Activated CD4-positive, alpha-beta T cell treated with anti-CD3 and anti-CD28 coated beads, Interleukin-2, amount 10 ng/mL, durations not matched to agents 7 days and 5 days (primary cell): ENCODE measurements around the gene MCM3. TPM values are rescaled to one million over a fixed set of nuclear protein-coding genes. Genes with fewer than 3 reads are reported as not detected.

Experiments used
- CTCF ChIA-PET: fragments of 350-600 bp; sonication (Branson Sonifier 250); formaldehyde crosslinking; loops from one replicate; lab custom pipeline; 2021; ENCODE audit warnings: antibody characterized with exemption; lab: Charles Lee
- POLR2A ChIA-PET: fragments of 350-600 bp; sonication (Branson Sonifier 250); formaldehyde crosslinking; loops from one replicate; lab custom pipeline; 2021; ENCODE audit warnings: antibody characterized with exemption; lab: Charles Lee
- DNase-seq: peaks from one replicate; pipeline ENCODE4 v3.0.0-alpha.2; 2020
- H3K27ac Mint-ChIP-seq: one replicate; pipeline ENCODE4 v1.8.0; 2021; ENCODE audit warnings: mild to moderate bottlenecking, moderate library complexity, mixed read lengths
- H3K27me3 Mint-ChIP-seq: one replicate; pipeline ENCODE4 v1.8.0; 2021; ENCODE audit warnings: mixed read lengths
- H3K36me3 Mint-ChIP-seq: one replicate; pipeline ENCODE4 v1.8.0; 2021; ENCODE audit warnings: low read depth, mixed read lengths
- H3K4me1 Mint-ChIP-seq: one replicate; pipeline ENCODE4 v1.8.0; 2021; ENCODE audit warnings: mixed read lengths
- H3K4me3 Mint-ChIP-seq: one replicate; pipeline ENCODE4 v1.8.0; 2021; ENCODE audit warnings: mild to moderate bottlenecking, moderate library complexity, mixed read lengths
- H3K9me3 Mint-ChIP-seq: one replicate; pipeline ENCODE4 v1.8.0; 2021; ENCODE audit warnings: mixed read lengths
- total RNA-seq, 2 experiments: library from RNA; stranded (reverse); gene quantifications; one replicate each; pipeline ENCODE4 v1.2.3, GENCODE V29; 2021

The MCM3 gene
- 100 to 1,000 TPM; 189 to 190 TPM for total RNA-seq

- Mint-ChIP-seq H3K27ac (no peak within 1 kb of the TSS), H3K27me3 (no peaks in the 10 kb centered on the region), H3K36me3 (peaks cover 37% of the 10 kb centered on the region), H3K4me1 (peaks cover 56% of the 10 kb centered on the region), H3K4me3 (no peak within 1 kb of the TSS), H3K9me3 (no peaks in the 10 kb centered on the region)
- ChIA-PET CTCF (interaction anchor here (0.8 to 3.7 kb wide), 15 partner anchors 9 to 131 kb away, joined by 3 to 24 read pairs (median 5); partner anchors contain the start of gene PAQR8), POLR2A (interaction anchor here (0.7 to 0.9 kb wide), 5 partner anchors 20 to 135 kb away, joined by 3 to 5 read pairs (median 4); partner anchors contain the start of genes EFHC1 and PAQR8)
- peak; percentile 99 for DNase-seq
Observed at GRCh38 chr6:52284460-52285176, at the start of gene MCM3. Gene MCM3 (minus strand): TSS chr6:52284742. CDS start chr6:52284674, 68 bp downstream.

- Mint-ChIP-seq H3K9me3 (peaks cover 2% of the 10 kb centered on the region), H3K36me3 (no peaks in the 10 kb centered on the region), H3K27me3 (no peaks in the 10 kb centered on the region), H3K4me3 (peak overlapping the region; percentile 1), H3K4me1 (peaks cover 49% of the 10 kb centered on the region), H3K27ac (peak overlapping the region; percentile 78)
- peak; percentile 16 for DNase-seq
- POLR2A ChIA-PET = no interaction called here
- CTCF ChIA-PET = interaction anchor here (0.8 to 2.0 kb wide), 3 partner anchors 12 to 56 kb away, joined by 3 to 6 read pairs (median 4); no protein-coding TSS in a partner anchor
Observed at GRCh38 chr6:52333840-52334200, 49.3 kb upstream of the MCM3 start.

GRCh38 chr6:52331793-52332457 is 47.4 kb upstream of the MCM3 start:
- H3K9me3 Mint-ChIP-seq = peaks cover 2% of the 10 kb centered on the region
- peaks cover 36% of the 10 kb centered on the region for H3K4me1 Mint-ChIP-seq
- H3K27me3 Mint-ChIP-seq = no peaks in the 10 kb centered on the region
- H3K36me3 Mint-ChIP-seq = no peaks in the 10 kb centered on the region
- ChIA-PET CTCF (no interaction called here), POLR2A (no interaction called here)
- H3K4me3 Mint-ChIP-seq = no peak overlapping the region
- no peak for DNase-seq
- H3K27ac Mint-ChIP-seq = no peak overlapping the region

- CTCF ChIA-PET = interaction anchor here (1.1 kb wide), 1 partner anchor 22 kb away, joined by 3 read pairs; no protein-coding TSS in a partner anchor
- DNase-seq = no peak
- H3K4me3 Mint-ChIP-seq = no peak overlapping the region
- H3K27me3 Mint-ChIP-seq = peaks cover 4% of the 10 kb centered on the region
- POLR2A ChIA-PET = no interaction called here
- H3K36me3 Mint-ChIP-seq = no peaks in the 10 kb centered on the region
- peaks cover 26% of the 10 kb centered on the region for H3K4me1 Mint-ChIP-seq
- H3K27ac Mint-ChIP-seq = no peak overlapping the region
- H3K9me3 Mint-ChIP-seq = peaks cover 2% of the 10 kb centered on the region
Observed at GRCh38 chr6:52330470-52330869, 45.9 kb upstream of the MCM3 start.

- Mint-ChIP-seq H3K4me1 (peaks cover 14% of the 10 kb centered on the region), H3K27me3 (peaks cover 4% of the 10 kb centered on the region), H3K27ac (no peak overlapping the region), H3K4me3 (no peak overlapping the region), H3K9me3 (peaks cover 2% of the 10 kb centered on the region), H3K36me3 (no peaks in the 10 kb centered on the region)
- ChIA-PET POLR2A (no interaction called here), CTCF (interaction anchor here (0.6 to 2.4 kb wide), 5 partner anchors 9 to 114 kb away, joined by 3 to 7 read pairs (median 4); no protein-coding TSS in a partner anchor)
- DNase-seq = no peak
Observed at GRCh38 chr6:52328729-52329128, 44.2 kb upstream of the MCM3 start.

DNA sequence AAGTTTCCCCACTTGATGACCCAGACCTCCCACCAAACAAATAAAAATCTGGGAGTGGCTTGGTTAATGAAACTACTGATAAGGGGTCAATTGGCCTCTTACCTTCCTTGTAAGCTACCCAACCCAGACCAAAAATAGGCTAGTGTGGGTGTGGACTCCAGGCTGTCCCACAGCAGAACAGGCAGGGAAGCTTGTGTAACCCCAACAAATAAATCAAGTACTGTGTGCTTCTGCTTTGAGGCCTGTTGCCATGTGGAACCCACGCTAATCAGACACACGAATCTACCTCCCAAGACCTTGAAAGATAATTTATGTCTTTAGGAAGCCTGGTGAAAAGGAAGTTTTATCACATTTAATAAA is 43.7 kb upstream of the MCM3 start:
- Mint-ChIP-seq H3K9me3 (peaks cover 2% of the 10 kb centered on the region), H3K27ac (no peak overlapping the region), H3K36me3 (no peaks in the 10 kb centered on the region), H3K4me3 (no peak overlapping the region), H3K27me3 (peaks cover 4% of the 10 kb centered on the region), H3K4me1 (peaks cover 10% of the 10 kb centered on the region)
- ChIA-PET POLR2A (no interaction called here), CTCF (interaction anchor here (0.6 to 2.4 kb wide), 4 partner anchors 9 to 113 kb away, joined by 3 to 7 read pairs (median 4); no protein-coding TSS in a partner anchor)
- no peak for DNase-seq

GRCh38 chr6:52326540-52327364 is 42.2 kb upstream of the MCM3 start:
- H3K9me3 Mint-ChIP-seq = no peaks in the 10 kb centered on the region
- H3K36me3 Mint-ChIP-seq = no peaks in the 10 kb centered on the region
- no peak overlapping the region for H3K4me3 Mint-ChIP-seq
- no peak for DNase-seq
- peaks cover 4% of the 10 kb centered on the region for H3K27me3 Mint-ChIP-seq
- POLR2A ChIA-PET = no interaction called here
- peaks cover 1% of the 10 kb centered on the region for H3K4me1 Mint-ChIP-seq
- H3K27ac Mint-ChIP-seq = no peak overlapping the region
- CTCF ChIA-PET = interaction anchor here (0.5 to 2.4 kb wide), 4 partner anchors 8 to 27 kb away, joined by 3 to 7 read pairs (median 4); no protein-coding TSS in a partner anchor

- Mint-ChIP-seq H3K27me3 (peaks cover 4% of the 10 kb centered on the region), H3K4me3 (no peak overlapping the region), H3K36me3 (no peaks in the 10 kb centered on the region), H3K4me1 (no peaks in the 10 kb centered on the region), H3K9me3 (no peaks in the 10 kb centered on the region), H3K27ac (no peak overlapping the region)
- POLR2A ChIA-PET = no interaction called here
- DNase-seq = no peak
- CTCF ChIA-PET = interaction anchor here (1.1 to 1.4 kb wide), 3 partner anchors 26 to 41 kb away, joined by 3 read pairs; partner anchors contain the start of genes MCM3 and PAQR8
Observed at GRCh38 chr6:52325695-52326471, 41.3 kb upstream of the MCM3 start.

GRCh38 chr6:52324189-52324588 is 39.6 kb upstream of the MCM3 start:
- no peaks in the 10 kb centered on the region for H3K36me3 Mint-ChIP-seq
- no peak overlapping the region for H3K27ac Mint-ChIP-seq
- no peak overlapping the region for H3K4me3 Mint-ChIP-seq
- CTCF ChIA-PET = interaction anchor here (1.4 kb wide), 1 partner anchor 39 kb away, joined by 3 read pairs; the partner anchor contains the start of gene MCM3
- POLR2A ChIA-PET = no interaction called here
- no peak for DNase-seq
- no peaks in the 10 kb centered on the region for H3K4me1 Mint-ChIP-seq
- no peaks in the 10 kb centered on the region for H3K9me3 Mint-ChIP-seq
- peaks cover 4% of the 10 kb centered on the region for H3K27me3 Mint-ChIP-seq

GRCh38 chr6:52317841-52318581 is 33.5 kb upstream of the MCM3 start:
- Mint-ChIP-seq H3K27ac (no peak overlapping the region), H3K4me3 (no peak overlapping the region), H3K27me3 (no peaks in the 10 kb centered on the region), H3K9me3 (no peaks in the 10 kb centered on the region), H3K36me3 (no peaks in the 10 kb centered on the region), H3K4me1 (peaks cover 12% of the 10 kb centered on the region)
- DNase-seq = no peak
- CTCF ChIA-PET = interaction anchor here (1.9 kb wide), 1 partner anchor 10 kb away, joined by 5 read pairs; no protein-coding TSS in a partner anchor
- POLR2A ChIA-PET = no interaction called here

DNA sequence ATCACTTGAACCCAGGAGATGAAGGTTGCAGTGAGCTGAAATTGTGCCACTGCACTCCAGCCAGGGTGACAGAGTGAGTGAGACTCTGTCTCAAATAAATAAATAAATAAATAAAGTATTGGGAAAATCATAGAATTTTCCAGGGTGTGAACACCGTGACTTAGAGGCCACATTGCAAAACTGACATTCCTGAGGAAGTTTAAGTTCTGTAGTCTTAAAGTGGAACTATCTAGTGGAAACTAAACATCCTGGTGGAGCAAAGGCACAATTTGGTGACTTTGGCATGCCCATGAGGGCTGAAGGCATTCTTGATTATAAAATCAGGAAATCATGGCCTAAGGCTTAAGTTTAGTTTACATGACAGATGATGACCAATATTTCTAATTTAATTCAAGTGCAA is 32.7 kb upstream of the MCM3 start:
- ChIA-PET CTCF (interaction anchor here (1.4 kb wide), 1 partner anchor 31 kb away, joined by 5 read pairs; no protein-coding TSS in a partner anchor), POLR2A (no interaction called here)
- Mint-ChIP-seq H3K4me3 (no peak overlapping the region), H3K9me3 (no peaks in the 10 kb centered on the region), H3K27ac (no peak overlapping the region), H3K36me3 (no peaks in the 10 kb centered on the region), H3K27me3 (no peaks in the 10 kb centered on the region), H3K4me1 (peaks cover 12% of the 10 kb centered on the region)
- no peak for DNase-seq
